ENCODE data around the gene ZNF471. TPM values are rescaled to one million over a fixed set of nuclear protein-coding genes. Genes with fewer than 3 reads are reported as not detected.

Gene ZNF471
- total RNA-seq, 3 donors from 2014 or later: 2.8 to 14.7 (median 4.2) TPM

DNA sequence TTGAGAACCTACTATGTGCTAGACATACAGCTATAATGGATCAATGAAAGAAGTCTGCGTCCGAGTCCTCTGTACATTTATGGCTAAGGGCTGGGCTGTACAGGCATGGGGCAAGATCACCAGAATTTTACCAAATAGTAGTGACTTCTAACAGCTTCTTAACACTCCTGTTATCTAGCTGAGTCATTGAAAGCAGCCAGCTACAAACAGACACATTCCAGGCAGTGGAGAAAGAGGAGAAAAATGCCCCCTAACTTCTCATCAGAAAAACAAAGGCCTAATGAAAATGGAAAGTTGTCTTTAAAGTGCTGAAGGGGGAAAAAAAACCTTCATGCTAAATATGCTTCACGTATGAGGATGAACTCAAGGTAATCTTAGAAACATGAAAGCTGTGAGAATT, 16.3 kb upstream of the ZNF471 start:
- H3K36me3 ChIP-seq (ENCODE audit: low read depth): no peaks in the 10 kb centered on the region
- H3K4me1 ChIP-seq (ENCODE audit: low read depth): no peaks in the 10 kb centered on the region
- H3K9me3 ChIP-seq: peaks cover 90% of the 10 kb centered on the region
- DNase-seq: no peak
- no peak for ATAC-seq
- no peak overlapping the region for H3K4me3 ChIP-seq
- TF ChIP-seq, protein P1, sequence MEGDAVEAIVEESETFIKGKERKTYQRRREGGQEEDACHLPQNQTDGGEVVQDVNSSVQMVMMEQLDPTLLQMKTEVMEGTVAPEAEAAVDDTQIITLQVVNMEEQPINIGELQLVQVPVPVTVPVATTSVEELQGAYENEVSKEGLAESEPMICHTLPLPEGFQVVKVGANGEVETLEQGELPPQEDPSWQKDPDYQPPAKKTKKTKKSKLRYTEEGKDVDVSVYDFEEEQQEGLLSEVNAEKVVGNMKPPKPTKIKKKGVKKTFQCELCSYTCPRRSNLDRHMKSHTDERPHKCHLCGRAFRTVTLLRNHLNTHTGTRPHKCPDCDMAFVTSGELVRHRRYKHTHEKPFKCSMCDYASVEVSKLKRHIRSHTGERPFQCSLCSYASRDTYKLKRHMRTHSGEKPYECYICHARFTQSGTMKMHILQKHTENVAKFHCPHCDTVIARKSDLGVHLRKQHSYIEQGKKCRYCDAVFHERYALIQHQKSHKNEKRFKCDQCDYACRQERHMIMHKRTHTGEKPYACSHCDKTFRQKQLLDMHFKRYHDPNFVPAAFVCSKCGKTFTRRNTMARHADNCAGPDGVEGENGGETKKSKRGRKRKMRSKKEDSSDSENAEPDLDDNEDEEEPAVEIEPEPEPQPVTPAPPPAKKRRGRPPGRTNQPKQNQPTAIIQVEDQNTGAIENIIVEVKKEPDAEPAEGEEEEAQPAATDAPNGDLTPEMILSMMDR (IDR thresholded peaks at IDR 0.05): no peak
- intact Hi-C loops (cut with DNase I, micrococcal nuclease): no loop called here

DNA sequence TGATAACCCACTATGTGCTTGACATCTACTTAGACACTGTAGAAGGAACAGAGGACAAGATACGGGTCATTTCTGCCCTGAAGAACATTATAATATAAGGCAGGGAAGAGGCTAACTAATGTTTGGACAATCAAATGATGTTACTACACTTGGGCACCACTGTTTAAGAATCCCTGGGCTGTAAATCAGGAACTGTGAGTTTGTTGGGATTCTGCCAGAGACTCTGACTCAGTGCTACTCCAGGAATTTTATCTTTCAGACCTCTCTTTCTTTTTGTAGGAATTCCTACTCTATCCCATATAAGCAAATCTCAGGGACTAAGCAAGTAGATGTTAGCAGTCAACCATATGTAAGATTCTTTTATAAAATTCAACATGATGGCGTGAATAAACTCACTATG, 3.1 kb upstream of the ZNF471 start:
- no peaks in the 10 kb centered on the region for H3K36me3 ChIP-seq (ENCODE audit: low read depth)
- intact Hi-C loops (cut with DNase I, micrococcal nuclease): no loop called here
- no peak overlapping the region for H3K4me3 ChIP-seq
- peaks cover 53% of the 10 kb centered on the region for H3K9me3 ChIP-seq
- TF ChIP-seq, protein P1 (IDR thresholded peaks at IDR 0.05): no peak
- H3K4me1 ChIP-seq (ENCODE audit: low read depth): no peaks in the 10 kb centered on the region
- DNase-seq: no peak
- ATAC-seq: no peak

DNA sequence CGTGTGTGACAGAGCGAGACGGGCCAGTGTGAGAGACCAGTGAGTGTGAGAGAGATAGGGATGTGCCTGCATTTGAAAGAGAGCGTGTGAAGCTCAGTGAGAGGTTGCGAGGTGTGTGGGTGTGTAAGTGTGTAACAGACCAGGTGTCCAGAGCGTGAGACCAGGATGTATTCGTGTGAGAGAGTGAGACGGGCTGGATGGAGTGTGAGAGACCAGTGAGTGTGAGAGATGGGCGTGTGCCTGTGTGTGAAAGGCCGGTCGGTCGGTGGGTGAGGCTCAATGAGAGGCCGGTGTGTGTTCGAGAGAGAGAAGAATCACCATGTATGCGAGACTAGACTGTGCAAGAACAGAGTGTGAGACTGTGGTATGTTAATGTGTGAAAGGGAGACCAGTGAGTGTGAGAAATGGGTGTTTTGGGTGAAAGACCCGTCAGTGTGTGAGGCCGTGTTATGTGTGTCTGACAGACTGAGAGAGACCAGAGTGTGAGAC, 679 bp downstream of the ZNF471 start:
- H3K9me3 ChIP-seq: peaks cover 56% of the 10 kb centered on the region
- ATAC-seq: no peak
- no peak for DNase-seq

DNA sequence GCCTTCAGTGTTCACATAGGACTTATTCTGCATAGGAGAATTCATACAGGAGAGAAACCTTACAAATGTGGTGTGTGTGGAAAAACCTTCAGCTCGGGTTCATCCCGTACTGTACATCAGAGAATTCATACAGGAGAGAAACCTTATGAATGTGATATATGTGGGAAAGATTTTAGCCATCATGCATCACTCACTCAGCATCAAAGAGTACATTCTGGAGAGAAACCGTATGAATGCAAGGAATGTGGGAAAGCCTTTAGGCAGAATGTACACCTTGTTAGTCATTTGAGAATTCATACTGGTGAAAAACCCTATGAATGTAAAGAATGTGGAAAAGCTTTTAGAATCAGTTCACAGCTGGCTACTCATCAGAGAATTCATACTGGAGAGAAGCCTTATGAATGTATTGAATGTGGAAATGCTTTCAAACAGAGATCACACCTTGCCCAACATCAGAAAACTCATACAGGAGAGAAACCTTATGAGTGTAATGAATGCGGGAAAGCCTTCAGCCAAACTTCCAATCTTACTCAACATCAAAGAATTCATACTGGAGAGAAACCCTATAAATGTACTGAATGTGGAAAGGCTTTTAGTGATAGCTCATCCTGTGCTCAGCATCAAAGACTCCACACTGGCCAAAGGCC, 17.7 kb downstream of the ZNF471 start:
- DNase-seq: no peak
- H3K4me1 ChIP-seq (ENCODE audit: low read depth): no peaks in the 10 kb centered on the region
- no peak for ATAC-seq
- intact Hi-C loops (cut with DNase I, micrococcal nuclease): no loop called here
- H3K4me3 ChIP-seq: no peak overlapping the region
- peaks cover 98% of the 10 kb centered on the region for H3K9me3 ChIP-seq
- TF ChIP-seq, protein P1 (IDR thresholded peaks at IDR 0.05): no peak
- H3K36me3 ChIP-seq (ENCODE audit: low read depth): no peaks in the 10 kb centered on the region

More for the DNA sequence above, 679 bp downstream of the ZNF471 start:
- peak overlapping the region; percentile 42 for H3K4me3 ChIP-seq
- H3K4me1 ChIP-seq (ENCODE audit: low read depth): no peaks in the 10 kb centered on the region
- TF ChIP-seq, protein P1 (IDR thresholded peaks at IDR 0.05): no peak
- intact Hi-C loops (cut with DNase I, micrococcal nuclease): no loop called here
- H3K36me3 ChIP-seq (ENCODE audit: low read depth): no peaks in the 10 kb centered on the region

DNA sequence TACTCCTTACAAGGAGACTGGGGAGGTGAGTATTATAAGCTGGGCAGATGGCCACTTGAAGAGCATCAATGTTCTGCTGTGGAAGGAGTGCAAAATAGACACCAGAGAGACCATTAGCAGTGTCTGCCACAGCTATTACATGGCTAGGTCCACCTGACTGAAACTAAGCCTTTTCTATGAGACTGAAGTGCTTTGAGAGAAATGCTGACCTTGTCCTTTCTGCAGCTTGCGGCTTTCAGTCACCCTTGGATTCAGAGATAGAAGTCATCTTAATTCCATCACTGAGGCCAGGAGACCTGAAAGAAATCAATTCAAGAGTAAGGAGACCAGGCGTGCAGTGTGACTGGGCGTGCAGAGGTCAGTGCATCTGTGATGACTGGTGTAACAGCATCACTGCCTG, 29.8 kb downstream of the ZNF471 start:
- H3K4me1 ChIP-seq (ENCODE audit: low read depth): peaks cover 9% of the 10 kb centered on the region
- ATAC-seq (no peak), DNase-seq (no peak)
- intact Hi-C loops (cut with DNase I, micrococcal nuclease): no loop called here
- no peaks in the 10 kb centered on the region for H3K36me3 ChIP-seq (ENCODE audit: low read depth)
- TF ChIP-seq, protein P1 (IDR thresholded peaks at IDR 0.05): no peak
- no peak overlapping the region for H3K4me3 ChIP-seq
- H3K9me3 ChIP-seq: peaks cover 84% of the 10 kb centered on the region
